Measurements from ENCODE around the gene RPL7A. TPM values are rescaled to one million over a fixed set of nuclear protein-coding genes. Genes with fewer than 3 reads are reported as not detected.
"Not testable (repeated sequence)": the region's sequence is repeated elsewhere in the genome, so short reads cannot be mapped to it uniquely, and the experiment has no call there.

Gene RPL7A
- total and polyA plus RNA-seq, 5 experiments from 2014 or later: 1,183 to 2,355 (median 1,387) TPM

- ATAC-seq: no peak
- DNase-seq: no peak
- Mint-ChIP-seq H3K9me3 (no peaks in the 10 kb centered on the region), H3K27me3 (peaks cover 0 to 12% (median 2%) of the 10 kb centered on the region in 5 donors), H3K4me3 (no peak overlapping the region), H3K36me3 (no peaks in the 10 kb centered on the region), H3K27ac (no peak overlapping the region), H3K4me1 (no peaks in the 10 kb centered on the region)
- POLR2A ChIA-PET: interaction anchor here (0.7 kb wide), 1 partner anchor 29 kb away, joined by 5 read pairs; the partner anchor contains the start of genes SURF1 and SURF2
Observed at GRCh38 chr9:133385452-133385851, 37.4 kb downstream of the RPL7A start.

GRCh38 chr9:133386338-133386737, 38.3 kb downstream of the RPL7A start:
- ATAC-seq: no peak
- DNase-seq: no peak
- Mint-ChIP-seq H3K36me3 (no peaks in the 10 kb centered on the region), H3K27me3 (peaks cover 0 to 17% (median 2%) of the 10 kb centered on the region in 5 donors), H3K4me1 (no peaks in the 10 kb centered on the region), H3K27ac (no peak overlapping the region), H3K4me3 (no peak overlapping the region), H3K9me3 (no peaks in the 10 kb centered on the region)
- POLR2A ChIA-PET: interaction anchor here (0.6 to 0.9 kb wide), 2 partner anchors 92 to 96 kb away, joined by 3 to 4 read pairs; partner anchors contain the start of gene SLC2A6

GRCh38 chr9:133387680-133388079, 39.7 kb downstream of the RPL7A start:
- Mint-ChIP-seq H3K27ac (no peak overlapping the region), H3K27me3 (peaks cover 0 to 17% (median 2%) of the 10 kb centered on the region in 5 donors), H3K4me3 (no peak overlapping the region), H3K4me1 (no peaks in the 10 kb centered on the region), H3K9me3 (no peaks in the 10 kb centered on the region), H3K36me3 (no peaks in the 10 kb centered on the region)
- POLR2A ChIA-PET: interaction anchor here (0.5 kb wide), 1 partner anchor 31 kb away, joined by 6 read pairs; the partner anchor contains the start of genes SURF1 and SURF2
- ATAC-seq: no peak
- DNase-seq: no peak

GRCh38 chr9:133389025-133389557, 41.1 kb downstream of the RPL7A start:
- Mint-ChIP-seq H3K4me1 (no peaks in the 10 kb centered on the region), H3K36me3 (no peaks in the 10 kb centered on the region), H3K27me3 (peaks cover 0 to 17% (median 2%) of the 10 kb centered on the region in 5 donors), H3K27ac (no peak overlapping the region), H3K9me3 (no peaks in the 10 kb centered on the region), H3K4me3 (no peak overlapping the region)
- DNase-seq (no peak), ATAC-seq (no peak)
- POLR2A ChIA-PET: no interaction called here

GRCh38 chr9:133389562-133389961, 41.5 kb downstream of the RPL7A start:
- no peak overlapping the region for H3K27ac Mint-ChIP-seq
- no peaks in the 10 kb centered on the region for H3K9me3 Mint-ChIP-seq
- H3K27me3 Mint-ChIP-seq: peaks cover 0 to 17% (median 2%) of the 10 kb centered on the region in 5 donors
- POLR2A ChIA-PET: no interaction called here
- ATAC-seq: no peak
- H3K4me1 Mint-ChIP-seq: no peaks in the 10 kb centered on the region
- H3K4me3 Mint-ChIP-seq: no peak overlapping the region
- H3K36me3 Mint-ChIP-seq: no peaks in the 10 kb centered on the region
- DNase-seq: no peak

- no peak for DNase-seq
- ATAC-seq: no peak
- H3K36me3 Mint-ChIP-seq: no peaks in the 10 kb centered on the region
- no peak overlapping the region for H3K4me3 Mint-ChIP-seq
- H3K27me3 Mint-ChIP-seq: peaks cover 0 to 17% (median 2%) of the 10 kb centered on the region in 5 donors
- H3K4me1 Mint-ChIP-seq: no peaks in the 10 kb centered on the region
- POLR2A ChIA-PET: no interaction called here
- no peaks in the 10 kb centered on the region for H3K9me3 Mint-ChIP-seq
- H3K27ac Mint-ChIP-seq: no peak overlapping the region
Observed at GRCh38 chr9:133390713-133391112, 42.7 kb downstream of the RPL7A start.

- POLR2A ChIA-PET: interaction anchor here (0.8 kb wide), 1 partner anchor 11 kb away, joined by 4 read pairs; no protein-coding TSS in a partner anchor
- ATAC-seq, H3K36me3 Mint-ChIP-seq, H3K9me3 Mint-ChIP-seq, H3K4me3 Mint-ChIP-seq, H3K4me1 Mint-ChIP-seq, DNase-seq, H3K27ac Mint-ChIP-seq: not testable (repeated sequence)
- H3K27me3 Mint-ChIP-seq: peaks cover 0 to 17% (median 2%) of the 10 kb centered on the region in 5 donors
Observed at GRCh38 chr9:133391449-133391848, 43.4 kb downstream of the RPL7A start.

GRCh38 chr9:133392308-133392707, 44.3 kb downstream of the RPL7A start:
- not testable (repeated sequence) for H3K36me3 Mint-ChIP-seq, H3K4me3 Mint-ChIP-seq, H3K27ac Mint-ChIP-seq, H3K9me3 Mint-ChIP-seq, H3K4me1 Mint-ChIP-seq, ATAC-seq, DNase-seq
- H3K27me3 Mint-ChIP-seq: peaks cover 0 to 17% (median 2%) of the 10 kb centered on the region in 5 donors
- POLR2A ChIA-PET: interaction anchor here (0.6 to 0.8 kb wide), 2 partner anchors 8 to 10 kb away, joined by 3 to 4 read pairs; no protein-coding TSS in a partner anchor

GRCh38 chr9:133393399-133393798, 45.4 kb downstream of the RPL7A start:
- ATAC-seq (no peak), DNase-seq (no peak)
- POLR2A ChIA-PET: no interaction called here
- H3K4me3 Mint-ChIP-seq: no peak overlapping the region
- peaks cover 0 to 2% (median 0%) of the 10 kb centered on the region in 4 donors for H3K4me1 Mint-ChIP-seq
- H3K27ac Mint-ChIP-seq: no peak overlapping the region
- H3K36me3 Mint-ChIP-seq: no peaks in the 10 kb centered on the region
- peaks cover 0 to 17% (median 2%) of the 10 kb centered on the region in 5 donors for H3K27me3 Mint-ChIP-seq
- no peaks in the 10 kb centered on the region for H3K9me3 Mint-ChIP-seq

- no peaks in the 10 kb centered on the region for H3K9me3 Mint-ChIP-seq
Observed at GRCh38 chr9:133394687-133395271, 46.8 kb downstream of the RPL7A start.

GRCh38 chr9:133396952-133397351, 48.9 kb downstream of the RPL7A start:
- Mint-ChIP-seq H3K9me3 (no peaks in the 10 kb centered on the region), H3K27ac (peak overlapping the region in 3 of 10 donors; percentile 49 to 74 (median 69)), H3K27me3 (no peaks in the 10 kb centered on the region), H3K4me3 (no peak overlapping the region), H3K36me3 (peaks cover 0 to under 1% (median 0%) of the 10 kb centered on the region in 3 donors), H3K4me1 (peaks cover 0 to 2% (median 0%) of the 10 kb centered on the region in 4 donors)
- POLR2A ChIA-PET: no interaction called here
- no peak for DNase-seq
- ATAC-seq: no peak

More at GRCh38 chr9:133394687-133395271, 46.8 kb downstream of the RPL7A start:
- Mint-ChIP-seq H3K4me3 (no peak overlapping the region), H3K27me3 (peaks cover 0 to 11% (median 0%) of the 10 kb centered on the region in 5 donors), H3K27ac (peak overlapping the region in 1 of 10 donors; percentile 37), H3K36me3 (no peaks in the 10 kb centered on the region), H3K4me1 (peaks cover 0 to 2% (median 0%) of the 10 kb centered on the region in 4 donors)
- no peak for DNase-seq
- POLR2A ChIA-PET: interaction anchor here (1.5 kb wide), 1 partner anchor 9 kb away, joined by 4 read pairs; no protein-coding TSS in a partner anchor
- no peak for ATAC-seq

GRCh38 chr9:133397370-133397769, 49.4 kb downstream of the RPL7A start:
- DNase-seq (no peak), ATAC-seq (no peak)
- peaks cover 0 to 2% (median 0%) of the 10 kb centered on the region in 3 donors for H3K36me3 Mint-ChIP-seq
- peak overlapping the region in 4 of 10 donors; percentile 49 to 94 (median 72) for H3K27ac Mint-ChIP-seq
- H3K27me3 Mint-ChIP-seq: no peaks in the 10 kb centered on the region
- peaks cover 0 to 2% (median 0%) of the 10 kb centered on the region in 4 donors for H3K4me1 Mint-ChIP-seq
- POLR2A ChIA-PET: no interaction called here
- no peaks in the 10 kb centered on the region for H3K9me3 Mint-ChIP-seq
- no peak overlapping the region for H3K4me3 Mint-ChIP-seq

GRCh38 chr9:133397895-133398294, 49.9 kb downstream of the RPL7A start:
- H3K27ac Mint-ChIP-seq: peak overlapping the region in 1 of 10 donors; percentile 74
- DNase-seq (no peak), ATAC-seq (no peak)
- peaks cover 0 to 2% (median 0%) of the 10 kb centered on the region in 4 donors for H3K4me1 Mint-ChIP-seq
- no peaks in the 10 kb centered on the region for H3K27me3 Mint-ChIP-seq
- no peaks in the 10 kb centered on the region for H3K9me3 Mint-ChIP-seq
- POLR2A ChIA-PET: no interaction called here
- peaks cover 0 to 2% (median 0%) of the 10 kb centered on the region in 3 donors for H3K36me3 Mint-ChIP-seq
- no peak overlapping the region for H3K4me3 Mint-ChIP-seq
